HG02970 (cell line): ENCODE measurements around the gene PIGO.

Experiments
- ATAC-seq: cut with Tn5 transposase; IDR thresholded peaks from one replicate; pipeline ENCODE4 v1.9.1; 2021; ENCODE audit warnings: mild to moderate bottlenecking, moderate library complexity, moderate number of reproducible peaks; ENCODE audit not compliant: unreplicated experiment, low FRiP score

Gene PIGO

DNA sequence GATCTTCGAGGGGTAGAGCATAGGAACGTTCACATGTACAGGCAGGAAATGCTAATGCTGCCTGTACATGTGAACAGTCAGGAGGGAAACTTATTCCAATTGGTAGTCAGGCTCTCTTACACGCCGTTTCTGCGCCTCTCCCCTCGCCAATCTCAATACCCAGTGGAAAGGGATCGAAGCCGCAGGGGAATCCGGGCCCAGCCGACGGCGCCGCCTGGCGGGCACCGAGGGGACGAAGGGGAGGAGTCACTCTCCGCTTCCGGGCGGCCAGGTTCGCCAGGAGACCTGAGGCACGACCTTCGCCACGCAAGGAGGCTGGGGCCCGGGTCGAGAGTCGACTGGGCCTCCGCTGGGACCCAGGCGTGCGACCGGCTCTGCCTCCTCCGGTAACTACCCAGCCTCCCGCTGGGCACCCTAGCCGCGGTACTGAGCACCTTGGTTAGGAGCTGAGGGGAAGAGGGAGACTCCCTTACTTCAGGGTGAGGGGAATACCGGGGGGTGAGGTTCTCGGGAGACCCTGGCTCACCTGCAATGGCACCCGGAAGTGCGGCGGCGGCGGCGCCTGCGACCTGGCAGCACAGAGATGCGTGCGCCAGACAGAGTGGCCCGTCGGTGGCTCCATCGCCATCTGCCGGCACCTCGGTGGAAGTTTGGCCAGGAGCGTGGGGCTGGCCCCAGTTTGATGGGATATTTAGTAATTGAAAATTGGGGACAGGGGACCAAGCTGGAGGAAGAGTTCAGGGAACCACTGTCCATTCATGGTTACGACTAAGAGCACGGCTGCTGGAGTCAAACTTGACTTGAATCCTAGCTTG is at the start of gene PIGO:
PIGO (minus strand) TSS at position 557 of the 815 bp plus-strand sequence. CDS start 1,026 bp downstream, outside the sequence.
- peak; percentile 86 for ATAC-seq

DNA sequence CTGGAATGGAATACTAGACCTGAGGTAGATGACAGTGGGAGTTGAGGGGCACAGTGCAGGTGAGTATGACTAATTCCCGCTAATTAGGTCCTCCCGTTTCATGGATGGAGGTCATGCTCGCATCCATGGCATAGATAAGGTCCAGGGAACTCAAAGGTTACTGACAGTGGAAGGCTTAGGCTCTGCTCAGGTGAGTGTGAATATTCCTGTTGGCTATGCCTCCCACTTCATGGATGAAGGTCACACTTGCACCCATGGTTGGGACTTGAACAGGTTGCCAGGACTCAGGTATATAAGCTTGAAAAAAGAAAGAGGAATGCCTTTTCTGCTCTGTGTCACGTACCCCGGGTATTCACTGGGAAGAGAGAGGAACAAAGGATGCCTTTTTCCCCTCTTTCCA is 45.6 kb upstream of the PIGO start:
- ATAC-seq = no peak

DNA sequence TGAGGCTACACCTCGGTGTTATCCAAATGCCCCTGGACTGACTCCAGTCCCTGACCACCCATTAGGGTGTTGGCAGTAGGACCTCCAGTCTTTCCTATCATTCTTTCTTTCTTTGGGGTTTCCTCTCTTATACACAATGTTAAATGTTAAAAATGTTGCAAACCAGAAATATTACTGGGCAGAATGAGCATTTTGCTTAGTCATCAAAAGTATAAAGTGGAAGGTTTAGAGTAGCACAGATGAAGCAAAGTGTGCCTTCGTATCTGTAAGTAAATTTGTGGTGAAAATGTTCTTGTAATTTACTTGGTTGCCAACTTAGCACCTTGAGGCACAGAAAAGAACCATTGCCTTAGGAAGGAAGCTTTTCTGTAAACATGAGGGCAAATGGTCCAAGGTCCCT is 43.7 kb upstream of the PIGO start:
- ATAC-seq = no peak

DNA sequence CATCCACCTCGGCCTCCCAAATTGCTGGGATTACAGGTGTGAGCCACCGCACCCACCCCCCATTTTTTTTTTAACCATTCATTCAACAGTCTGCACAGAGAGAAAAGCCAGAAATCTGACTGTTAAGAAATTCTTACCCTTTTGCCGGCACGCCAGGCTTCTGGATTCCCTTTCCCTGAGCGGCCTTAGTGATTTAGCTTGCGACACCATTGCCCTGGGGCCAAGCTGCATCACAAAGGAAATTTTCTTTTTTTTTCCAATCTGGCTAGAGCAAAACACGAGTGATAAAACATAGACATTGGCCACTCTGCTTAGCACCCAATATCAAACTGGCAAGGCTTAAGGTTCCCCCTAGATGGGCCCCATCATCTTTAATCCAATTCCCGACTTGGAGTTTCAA is 40.5 kb upstream of the PIGO start:
- no peak for ATAC-seq

DNA sequence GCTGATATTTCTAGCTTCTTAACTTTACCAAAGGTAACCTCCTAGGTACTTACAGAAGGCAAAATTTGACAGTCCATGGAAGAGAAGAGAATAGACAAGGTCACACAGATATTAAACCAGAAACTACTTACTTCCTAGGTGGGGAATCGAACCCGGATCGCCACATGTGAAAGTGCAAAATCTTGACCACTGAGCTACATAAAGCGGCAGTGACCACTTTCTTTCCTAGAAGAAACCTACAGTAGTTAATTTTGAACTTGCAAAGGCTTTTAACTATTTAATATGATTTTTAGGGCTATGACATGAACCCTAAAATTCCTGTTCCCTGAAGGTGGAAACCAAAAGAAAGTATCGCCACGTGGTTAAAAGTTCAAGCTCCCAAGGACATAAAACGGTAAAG is 39.6 kb upstream of the PIGO start:
- ATAC-seq = no peak

DNA sequence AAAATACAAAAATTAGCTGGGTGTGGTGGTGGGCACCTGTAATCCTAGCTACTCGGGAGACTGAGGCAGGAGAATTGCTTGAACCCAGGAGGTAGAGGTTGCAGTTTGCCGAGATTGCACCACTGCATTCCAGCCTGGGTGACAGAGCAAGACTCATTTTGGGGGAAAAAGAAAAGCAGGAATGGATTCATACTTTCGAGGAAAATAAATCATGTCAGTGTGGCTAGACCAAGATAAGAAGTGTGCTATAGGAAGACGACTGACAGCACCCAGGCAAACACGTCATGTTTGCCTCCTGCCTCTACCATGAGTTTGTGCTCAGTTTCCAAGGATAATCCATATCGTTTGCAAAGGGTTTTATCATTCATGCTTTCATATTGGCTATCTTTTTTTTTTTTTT is 38.5 kb upstream of the PIGO start:
- ATAC-seq = no peak

DNA sequence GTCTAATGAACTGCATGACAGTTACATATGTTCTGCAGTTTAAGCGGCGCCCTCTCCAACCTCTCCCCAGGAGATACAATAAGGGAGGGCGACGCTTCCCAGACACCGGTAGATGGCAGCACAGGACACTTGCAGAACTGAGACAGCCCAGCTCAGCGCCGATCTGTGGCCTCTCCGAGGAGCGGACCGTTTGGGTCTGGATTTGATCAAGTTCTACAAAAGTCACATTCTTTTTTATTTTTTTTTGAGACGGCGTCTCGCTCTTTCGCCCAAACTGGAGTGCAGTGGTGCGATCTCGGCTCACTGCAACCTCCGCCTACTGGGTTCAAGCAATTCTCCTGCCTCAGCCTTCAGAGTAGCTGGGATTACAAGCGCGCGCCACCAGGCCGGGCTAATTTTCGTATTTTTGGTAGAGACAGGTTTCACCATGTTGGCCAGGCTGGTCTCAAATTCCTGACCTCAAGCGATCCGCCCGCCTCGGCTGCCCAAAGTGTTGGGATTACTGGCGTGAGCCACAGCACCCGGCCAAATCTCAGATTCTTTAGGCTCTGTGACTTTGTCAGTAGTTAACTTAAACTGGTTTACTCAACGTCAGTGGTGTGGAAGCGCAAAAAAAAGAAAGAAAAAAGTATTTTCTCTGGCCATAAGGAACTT is 20.6 kb upstream of the PIGO start:
- ATAC-seq = peak; percentile 43

DNA sequence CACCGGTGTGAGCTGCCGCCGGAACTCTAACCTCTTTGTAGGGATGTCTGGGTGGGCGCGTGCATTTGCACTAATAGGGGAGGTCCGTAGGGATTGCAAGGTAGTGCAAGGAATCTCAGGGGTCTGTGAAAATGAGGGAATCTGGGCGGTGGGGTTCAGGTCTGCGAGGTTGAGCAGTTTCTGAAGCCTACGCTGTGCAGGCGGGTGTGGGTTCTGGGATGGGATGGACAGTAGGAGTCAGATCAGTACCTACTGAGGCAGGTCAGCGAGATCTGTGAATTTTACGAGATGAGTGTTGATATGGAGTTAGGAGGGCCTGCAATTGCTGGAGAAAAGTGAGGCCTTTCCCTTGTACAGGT is 20.1 kb upstream of the PIGO start:
- no peak for ATAC-seq

DNA sequence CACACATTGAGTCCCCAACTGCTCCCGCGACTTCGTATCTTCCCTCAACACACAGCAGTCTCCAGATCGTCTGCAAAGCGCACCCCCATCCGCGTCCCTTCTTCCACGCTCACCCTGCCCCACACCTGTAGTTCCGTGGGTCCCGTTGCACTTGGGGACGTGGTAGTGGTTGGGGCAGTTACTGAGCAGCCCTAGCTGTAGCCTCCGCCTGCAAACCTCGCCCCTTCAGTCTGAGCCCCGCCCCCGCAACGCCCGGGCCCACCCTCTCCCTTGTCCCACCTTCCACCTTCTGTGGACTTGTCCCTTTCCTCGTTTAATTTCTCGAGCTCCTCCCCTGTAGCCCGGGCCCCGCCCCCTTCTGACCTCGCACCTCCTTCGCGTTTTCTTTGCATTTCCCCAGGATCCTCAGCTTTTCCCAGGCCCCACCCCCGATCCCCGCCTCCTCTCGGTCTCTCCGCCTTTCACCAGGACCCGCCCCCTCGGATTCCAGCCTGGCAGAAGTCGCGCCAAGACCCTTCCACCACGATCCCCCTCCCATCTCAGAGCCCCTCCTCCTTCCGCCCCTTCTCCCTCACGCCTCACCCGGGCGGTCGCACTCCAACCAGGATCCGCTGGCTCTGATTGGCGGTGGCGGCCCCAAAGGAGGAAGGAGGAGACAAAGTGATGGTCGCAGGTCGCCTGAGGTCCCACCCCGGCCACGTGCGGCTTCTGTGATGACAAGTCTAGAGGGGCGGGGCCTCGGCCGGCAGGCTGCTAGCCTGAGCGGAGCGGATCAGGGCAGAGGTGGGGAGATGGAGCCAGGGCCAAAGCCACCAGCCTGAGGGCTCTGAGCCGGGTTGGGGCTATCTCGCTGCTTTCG is 19.5 kb upstream of the PIGO start, which contains the start of gene ATOSB:
ATOSB (minus strand) TSS at position 183 of the 859 bp plus-strand sequence. CDS start 7,588 bp downstream, outside the sequence.
- peak; percentile 65 for ATAC-seq

DNA sequence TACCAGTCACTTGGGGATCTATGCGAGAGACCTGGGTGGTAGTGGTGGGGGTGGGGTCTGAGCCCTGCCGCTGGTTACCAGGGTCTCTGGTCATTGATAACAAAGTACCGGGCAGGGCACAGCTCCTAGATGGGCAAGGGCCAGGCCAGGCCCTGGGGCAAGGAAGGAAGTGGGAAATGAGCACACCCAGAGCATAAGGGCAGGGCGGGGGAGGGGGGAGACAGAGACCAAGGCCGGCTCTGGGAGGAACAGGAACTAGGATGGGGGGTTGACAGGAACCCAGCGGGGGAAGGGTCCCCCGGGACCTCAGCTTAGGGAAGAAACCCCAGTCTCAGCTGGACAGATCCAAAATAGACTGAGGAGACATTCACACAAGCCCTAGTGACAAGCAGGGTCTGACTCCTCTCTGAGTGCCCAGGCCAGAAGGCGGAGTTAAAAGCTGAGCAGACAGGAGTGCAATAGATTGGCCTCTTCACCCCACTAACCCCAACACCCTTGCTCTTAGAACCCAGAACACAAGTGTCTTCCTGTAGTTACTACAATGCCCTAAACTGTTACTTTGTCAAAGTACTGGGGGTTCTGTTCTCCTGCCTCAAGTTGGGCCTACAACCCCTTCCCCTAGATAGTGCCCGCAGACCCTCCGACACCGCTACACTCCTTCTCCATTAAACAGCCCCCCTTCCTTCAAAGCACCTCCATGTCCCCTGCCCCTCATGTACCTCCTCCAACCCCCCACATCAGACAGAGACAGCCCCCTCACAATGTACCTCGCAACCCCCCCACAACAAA is 18.6 kb upstream of the PIGO start:
- ATAC-seq = no peak

DNA sequence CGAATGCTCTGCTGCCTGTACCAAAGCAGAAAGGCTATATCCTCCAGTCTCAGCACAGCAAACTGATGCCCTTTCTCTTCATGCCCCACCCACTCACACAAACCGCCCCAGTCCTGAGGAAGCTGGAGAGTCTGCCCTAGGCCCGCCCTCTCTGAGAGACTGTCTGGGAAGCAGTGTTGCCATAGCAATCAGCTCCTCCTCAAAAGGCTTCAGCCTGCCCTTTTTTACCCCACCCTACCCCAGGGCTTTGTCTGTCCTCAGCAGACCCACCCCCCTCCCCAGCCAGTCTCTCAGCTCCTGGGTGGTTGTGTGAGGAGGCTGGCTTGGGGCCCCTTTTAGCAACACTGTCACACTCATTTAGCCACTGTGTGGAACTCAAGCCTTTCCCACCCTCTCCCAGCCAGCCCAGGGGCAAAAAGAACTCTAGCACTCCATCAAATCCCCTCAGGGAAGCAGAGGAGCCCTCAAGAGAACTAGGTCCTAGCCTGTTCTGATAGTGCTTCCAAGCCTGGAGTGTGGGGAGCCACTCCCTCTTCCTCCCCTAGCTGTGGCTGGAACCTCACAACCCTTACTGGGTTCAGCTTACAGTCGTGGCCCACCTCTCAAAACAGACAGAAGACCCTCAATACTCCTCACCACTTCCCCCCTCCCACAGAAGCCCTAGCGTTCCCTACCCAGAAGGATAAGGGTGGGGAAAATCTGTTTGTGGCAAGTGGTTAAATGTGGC is 17.9 kb upstream of the PIGO start:
- no peak for ATAC-seq

DNA sequence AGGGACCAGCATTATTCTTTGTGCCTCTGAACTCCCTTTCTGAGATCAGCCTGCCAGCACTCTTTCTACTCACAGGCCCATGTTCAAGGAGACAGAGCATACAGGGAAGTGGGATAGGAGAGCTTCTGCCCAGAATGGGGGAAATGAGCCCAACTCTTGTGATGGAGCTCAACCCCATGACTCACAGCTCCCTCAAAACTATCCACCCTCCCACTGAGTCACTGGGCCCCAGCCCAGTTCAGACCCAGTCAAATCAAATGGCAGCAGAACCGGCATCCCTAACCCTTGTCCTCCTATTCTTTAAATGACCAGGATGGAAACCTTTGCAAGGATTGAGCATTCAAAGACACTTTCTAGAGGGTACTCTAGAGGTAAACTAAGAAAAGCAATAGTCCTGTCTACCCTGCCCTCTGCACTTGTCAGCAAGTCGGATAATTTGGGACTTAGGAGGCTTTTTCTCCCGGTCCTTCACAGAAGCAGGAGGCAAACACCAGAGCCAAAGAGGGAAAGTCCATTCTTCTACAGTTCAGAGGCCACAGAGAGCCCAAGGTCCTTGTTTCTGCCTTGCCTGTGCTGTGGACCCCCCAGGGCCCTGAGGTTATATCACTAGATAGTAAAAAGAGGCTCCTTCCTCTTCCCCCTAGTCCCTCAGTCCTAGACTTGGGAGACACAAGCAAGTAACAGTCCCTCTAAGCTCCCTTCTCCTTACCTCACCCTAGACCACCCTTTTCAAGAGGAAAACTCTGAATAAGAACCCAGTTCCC is 16.0 kb upstream of the PIGO start:
- no peak for ATAC-seq

DNA sequence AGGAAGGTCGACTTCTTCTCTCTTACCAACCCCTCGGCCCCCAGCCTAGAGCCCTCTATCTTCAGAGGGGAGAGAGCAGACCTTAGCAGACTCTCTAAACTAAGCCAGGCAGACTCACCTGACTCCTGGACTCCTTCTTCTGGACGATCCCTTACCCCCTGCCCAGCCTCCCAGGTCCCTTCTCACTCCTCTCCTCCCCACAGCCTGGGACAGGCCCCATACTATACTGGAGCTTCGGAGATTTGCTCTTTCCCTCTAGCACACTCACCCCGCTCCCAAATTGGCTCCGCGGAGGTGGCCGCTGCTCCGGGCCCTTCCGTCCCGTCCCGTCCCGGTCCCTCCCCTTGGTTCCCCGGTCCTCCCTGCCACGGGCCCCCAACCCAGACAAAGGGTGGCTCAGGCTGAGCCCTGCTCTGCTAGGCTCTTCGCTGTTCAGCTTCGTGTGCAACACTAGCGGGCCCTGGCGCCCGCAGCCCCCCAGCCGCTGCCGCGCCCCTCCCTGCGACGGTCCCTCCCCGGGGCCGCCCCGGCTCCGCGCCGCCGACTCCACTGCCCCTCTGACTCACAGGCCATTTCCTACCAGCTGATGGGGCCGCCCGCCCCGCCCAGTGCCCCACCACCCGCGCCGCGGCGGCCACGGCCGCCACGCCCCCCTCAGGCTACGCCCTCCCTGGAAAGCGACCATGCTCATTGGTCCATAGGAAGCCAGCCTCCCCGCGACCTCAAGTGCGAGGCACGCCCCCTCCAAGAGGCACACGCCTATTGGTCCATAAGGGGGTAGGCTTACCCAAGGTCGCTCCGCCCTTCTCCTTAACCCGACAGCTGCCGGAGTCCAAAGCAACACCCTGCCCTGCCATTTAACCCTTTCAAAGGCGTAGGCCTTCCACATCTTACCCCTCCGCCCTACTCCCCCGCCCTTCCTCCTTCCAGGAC is 14.9 kb upstream of the PIGO start:
- ATAC-seq = peak; percentile 69

DNA sequence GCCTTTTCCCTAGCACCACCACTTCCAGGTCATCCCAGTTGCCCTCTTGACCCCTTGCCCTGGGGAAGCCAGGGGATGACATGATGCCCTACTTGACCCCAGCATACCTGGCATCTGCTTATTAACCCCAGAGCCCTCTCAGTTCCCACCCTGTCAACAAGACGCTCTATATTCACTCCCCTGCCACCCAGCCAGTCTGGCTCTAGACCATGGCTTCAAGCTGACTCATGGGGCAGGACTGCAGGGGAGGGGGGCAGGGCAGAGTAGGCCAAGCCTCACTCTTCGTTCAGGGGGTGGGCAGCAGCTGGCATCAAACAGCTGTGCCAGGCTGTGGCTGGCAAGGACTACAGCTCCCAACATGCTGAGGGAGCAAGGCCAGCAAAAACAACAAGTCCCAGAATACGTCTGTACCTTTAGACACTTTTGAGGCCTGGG is 14.0 kb upstream of the PIGO start:
- no peak for ATAC-seq

DNA sequence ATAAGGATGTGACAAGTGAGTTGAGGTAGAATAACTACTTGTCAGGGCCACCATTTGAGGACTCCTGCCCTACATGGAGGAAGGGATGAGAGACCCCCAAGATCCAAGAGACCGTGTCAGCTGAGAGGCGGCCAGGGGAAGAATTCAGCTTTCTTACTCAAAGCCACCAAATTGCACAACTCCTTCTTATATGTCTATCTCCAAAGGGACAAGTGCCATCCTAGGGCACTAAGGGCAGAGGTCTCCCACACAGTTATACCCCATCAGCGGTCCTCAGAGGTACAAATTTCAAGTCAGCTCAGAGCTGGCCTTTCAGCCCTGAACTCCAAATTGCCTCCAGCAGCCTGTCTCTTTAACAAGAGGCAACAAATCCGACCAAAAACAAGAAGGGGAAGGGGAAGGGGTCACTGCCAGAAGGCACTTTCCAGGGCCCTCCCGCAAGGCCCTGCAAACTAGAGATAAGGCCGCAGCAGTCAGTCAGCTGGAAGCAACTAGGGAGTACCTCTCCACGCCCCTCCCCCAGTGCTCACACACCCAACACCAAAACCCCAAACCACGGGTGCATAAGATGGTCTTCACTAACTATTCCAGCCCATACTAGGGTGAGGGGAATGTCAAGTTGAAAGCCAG is 12.7 kb upstream of the PIGO start:
- ATAC-seq = no peak

DNA sequence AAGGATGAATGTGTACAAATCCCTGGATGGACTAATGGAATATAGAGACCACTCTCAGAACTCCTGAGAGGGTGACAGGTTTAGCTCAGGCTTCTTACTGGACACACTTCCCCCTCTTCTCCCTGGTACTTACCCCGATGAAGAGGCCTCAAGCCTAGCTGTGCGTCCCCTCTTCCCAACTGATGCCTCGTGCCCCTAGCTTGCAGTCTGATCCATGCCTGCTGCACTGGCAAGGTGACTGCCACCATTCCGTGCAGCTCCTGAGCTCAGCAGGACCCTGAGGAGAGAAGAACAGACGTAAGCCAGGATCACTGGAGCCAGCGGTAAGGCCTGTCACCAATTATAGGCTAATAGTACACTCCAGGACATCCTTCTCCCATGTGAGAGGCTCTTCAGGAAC is 12.1 kb upstream of the PIGO start:
- no peak for ATAC-seq
